Heart right ventricle (tissue), 16 donors: ENCODE measurements around the gene CHMP3. TPM values are rescaled to one million over a fixed set of nuclear protein-coding genes. Genes with fewer than 3 reads are reported as not detected.

Experiments
- ATAC-seq, 8 donors: fragments of 200-7000 bp; cut with Tn5 transposase; one replicate each; pipeline ENCODE4 v1.9.1; 2020; ENCODE audit warnings: mild to moderate bottlenecking in 8 of 8, moderate library complexity in 8 of 8, moderate number of reproducible peaks in 1 of 8
- DNase-seq, 2 donors: peaks; one replicate each; pipeline ENCODE4 v3.0.0-alpha.2; 2020
- H3K27ac ChIP-seq, 10 donors: fragments of 200-600 bp; sonication (generic) in 2 of 10; one replicate each; pipeline versions ENCODE4 v1.5.0 to v1.8.0; 2020 to 2022; ENCODE audit warnings: mild to moderate bottlenecking in 3 of 10
- H3K27me3 ChIP-seq, 7 donors: fragments of 200-600 bp; one replicate each; pipeline ENCODE4 v1.8.0; 2021 to 2022; ENCODE audit warnings: mild to moderate bottlenecking in 2 of 7
- H3K36me3 ChIP-seq, 9 donors: fragments of 200-600 bp; sonication (generic) in 1 of 9; one replicate each; pipeline versions ENCODE4 v1.5.0 to v1.8.0; 2020 to 2022; ENCODE audit warnings: mild to moderate bottlenecking in 2 of 9
- H3K4me1 ChIP-seq, 9 donors: fragments of 200-600 bp; sonication (generic) in 1 of 9; one replicate each; pipeline versions ENCODE4 v1.5.0 to v1.8.0; 2020 to 2022; ENCODE audit warnings: mild to moderate bottlenecking in 4 of 9
- H3K4me3 ChIP-seq, 10 donors: fragments of 200-600 bp; sonication (generic) in 2 of 10; one replicate each; pipeline versions ENCODE4 v1.5.0 to v1.8.0; 2020 to 2022; ENCODE audit warnings: mild to moderate bottlenecking in 7 of 10, moderate library complexity in 2 of 10
- H3K9me3 ChIP-seq, 11 donors: fragments of 200-600 bp in 10 of 11; sonication (generic) in 2 of 11; one replicate each; pipeline versions ENCODE4 v1.5.0 to v1.8.0; 2013 to 2022; ENCODE audit warnings: mild to moderate bottlenecking in 2 of 11, control low read depth in 1 of 11, moderate library complexity in 1 of 11
- WGBS, 2 donors: extraction: QIAGEN DNeasy Blood & Tissue Kit; methylation state at CpG; one replicate each; pipeline ENCODE4 v1.1.7; 2013; ENCODE audit warnings: inconsistent platforms in 1 of 2; 5-methylcytosine and 5-hydroxymethylcytosine counted together
- intact Hi-C, 10 donors: fragments of 100-400 bp; cut with DNase I; formaldehyde crosslinking; loops; one replicate each; pipeline versions ENCODE4 v1.11.1 to v1.14.2; 2022
- polyA plus RNA-seq, 2 donors: library from polyadenylated mRNA; stranded (reverse); fragments of 200-250 nt; gene quantifications; one replicate each; pipeline ENCODE4 v1.2.3, GENCODE V29; 2013
- total RNA-seq, 10 donors: library from RNA; stranded (reverse); fragmentation: NEBNext Ultra II Directional in 3 of 10; extraction: Animal tissue kit (Norgen Biotek cat#: 25700) in 3 of 10; gene quantifications; one replicate each; pipeline versions ENCODE4 v1.2.1 to v1.2.4, GENCODE V29; 2021 to 2023
- TF ChIP-seq, protein P1 (sequence below), 9 donors: fragments of 200-600 bp; sonication (generic) in 2 of 9; IDR thresholded peaks; one replicate each; pipeline versions ENCODE4 v1.5.0 to v1.8.0; 2021 to 2022; ENCODE audit warnings: antibody characterized with exemption in 9 of 9, mild to moderate bottlenecking in 5 of 9, moderate library complexity in 1 of 9
- donor health status: Arrhythmogenic right ventricular cardiomyopathy.
- donor health status: ischemic (EF 13 %, LVEDD 7.1; RV severe dilation, severe dysfunction).
- donor health status: healthy with polysubstance abuse.
- donor health status: DM: no; HTN: yes; CAD: no.
- donor health status: DM: no; HTN: no; CAD: no.
- donor health status: ischemic (EF 25% LVEDD 6.9; RV normal size, moderate dysfunction).
- donor health status: ischemic (EF 25% LVEDD 5.7; RV mildly dilated, moderate dysfunction).
- donor health status: healthy.
- donor health status: DM: yes; HTN: yes; CAD: no.
- donor health status: Ischemic cardiomyopathy.
- donor health status: ischemic (EF 35%, LVEDD 5.7; RV mildly dilated, moderate dysfunction).
- donor health status: nonischemic (EF 11% LVEDD 7.7; RV severe dilation, severe dysfunction).
- donor health status: DM: yes; HTN: yes; CAD: no.
- donor health status: PGD.
- donor health status: ischemic (EF 29% LVEDD 5.4; RV normal size, mild dysfunction).
- donor health status: nonischemic (EF 23%, LVEDD 6.1; RV moderate dilation, normal function).

CHMP3 gene
- total and polyA plus RNA-seq, 12 donors, result 31.3 to 180 (median 158) TPM

DNA sequence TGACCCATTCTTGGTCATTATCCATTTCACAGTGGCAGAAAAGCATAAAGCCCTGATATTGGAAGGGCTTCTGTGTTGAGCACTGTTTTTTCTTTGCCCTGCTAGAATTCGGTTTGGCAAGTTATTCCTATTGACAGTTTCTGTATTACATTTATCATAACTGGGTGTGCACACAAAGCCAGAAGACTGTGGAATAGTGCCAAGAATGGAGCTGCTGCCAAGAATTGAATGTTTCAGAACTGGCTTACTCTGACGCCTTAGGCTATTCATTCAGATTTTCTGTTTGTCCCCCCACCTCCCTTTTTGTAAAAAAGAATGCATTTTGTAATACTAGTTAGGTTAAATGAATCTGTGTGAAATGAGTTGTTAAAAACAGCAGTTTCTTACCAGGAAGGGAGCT is 109.4 kb downstream of the CHMP3 start:
- Histone ChIP-seq H3K4me1 (peaks cover 12 to 60% (median 40%) of the 10 kb centered on the region in 9 donors), H3K36me3 (peaks cover 0 to 99% (median 52%) of the 10 kb centered on the region in 9 donors), H3K27me3 (no peaks in the 10 kb centered on the region), H3K9me3 (no peaks in the 10 kb centered on the region), H3K4me3 (no peak overlapping the region), H3K27ac (peak overlapping the region in 8 of 10 donors; percentile 0 to 61 (median 39))
- ATAC-seq (peak; percentile 59 to 93 (median 84)), DNase-seq (peak in 1 of 2 donors; percentile 84)
- TF ChIP-seq, protein P1, sequence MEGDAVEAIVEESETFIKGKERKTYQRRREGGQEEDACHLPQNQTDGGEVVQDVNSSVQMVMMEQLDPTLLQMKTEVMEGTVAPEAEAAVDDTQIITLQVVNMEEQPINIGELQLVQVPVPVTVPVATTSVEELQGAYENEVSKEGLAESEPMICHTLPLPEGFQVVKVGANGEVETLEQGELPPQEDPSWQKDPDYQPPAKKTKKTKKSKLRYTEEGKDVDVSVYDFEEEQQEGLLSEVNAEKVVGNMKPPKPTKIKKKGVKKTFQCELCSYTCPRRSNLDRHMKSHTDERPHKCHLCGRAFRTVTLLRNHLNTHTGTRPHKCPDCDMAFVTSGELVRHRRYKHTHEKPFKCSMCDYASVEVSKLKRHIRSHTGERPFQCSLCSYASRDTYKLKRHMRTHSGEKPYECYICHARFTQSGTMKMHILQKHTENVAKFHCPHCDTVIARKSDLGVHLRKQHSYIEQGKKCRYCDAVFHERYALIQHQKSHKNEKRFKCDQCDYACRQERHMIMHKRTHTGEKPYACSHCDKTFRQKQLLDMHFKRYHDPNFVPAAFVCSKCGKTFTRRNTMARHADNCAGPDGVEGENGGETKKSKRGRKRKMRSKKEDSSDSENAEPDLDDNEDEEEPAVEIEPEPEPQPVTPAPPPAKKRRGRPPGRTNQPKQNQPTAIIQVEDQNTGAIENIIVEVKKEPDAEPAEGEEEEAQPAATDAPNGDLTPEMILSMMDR (IDR thresholded peaks at IDR 0.05), result no peak
- WGBS, 2 donors, result 3 to 6% methylated on average over 2 of the region's 2 CpGs
- intact Hi-C loops, result no loop called here

Other genes with a start within 250 kb of the CHMP3 start
- gene REEP1, start 225.8 kb downstream of the CHMP3 start, total RNA-seq, result 10 to 100 TPM; 15.2 to 30.5 (median 26.2) TPM
- 10 to 100 TPM; 15.4 to 20.9 TPM for gene REEP1, start 225.8 kb downstream of the CHMP3 start, polyA plus RNA-seq
- gene KDM3A, start 122.1 kb downstream of the CHMP3 start, total RNA-seq, result 10 to 100 TPM; 24.8 to 53.7 (median 35.0) TPM
- 10 to 100 TPM; 17.1 to 29.7 TPM for gene KDM3A, start 122.1 kb downstream of the CHMP3 start, polyA plus RNA-seq
- gene RNF103, start 60.4 kb upstream of the CHMP3 start, total RNA-seq, result 10 to 100 TPM; 33.2 to 83.0 (median 59.1) TPM
- gene RNF103, start 60.4 kb upstream of the CHMP3 start, polyA plus RNA-seq, result 10 to 100 TPM; 31.8 to 40.1 TPM
- gene RMND5A, start 156.8 kb upstream of the CHMP3 start, total RNA-seq, result 100 to 1,000 TPM in 7 of 10 donors, 10 to 100 TPM in 3; 68.0 to 152 (median 114) TPM
- 10 to 100 TPM; 23.4 to 29.3 TPM for gene RMND5A, start 156.8 kb upstream of the CHMP3 start, polyA plus RNA-seq
- 10 to 100 TPM in 1 of 10 donors, under 1 TPM in 8, not detected in 1; 0.19 to 11.8 (median 0.48) TPM for gene CD8A, start 227.5 kb upstream of the CHMP3 start, total RNA-seq
- under 1 TPM; 0.35 to 0.73 TPM for gene CD8A, start 227.5 kb upstream of the CHMP3 start, polyA plus RNA-seq